ENCODE measurements around the gene ZC3H7A.
"Not testable (repeated sequence)": the region's sequence is repeated elsewhere in the genome, so short reads cannot be mapped to it uniquely, and the experiment has no call there.

The ZC3H7A gene

DNA sequence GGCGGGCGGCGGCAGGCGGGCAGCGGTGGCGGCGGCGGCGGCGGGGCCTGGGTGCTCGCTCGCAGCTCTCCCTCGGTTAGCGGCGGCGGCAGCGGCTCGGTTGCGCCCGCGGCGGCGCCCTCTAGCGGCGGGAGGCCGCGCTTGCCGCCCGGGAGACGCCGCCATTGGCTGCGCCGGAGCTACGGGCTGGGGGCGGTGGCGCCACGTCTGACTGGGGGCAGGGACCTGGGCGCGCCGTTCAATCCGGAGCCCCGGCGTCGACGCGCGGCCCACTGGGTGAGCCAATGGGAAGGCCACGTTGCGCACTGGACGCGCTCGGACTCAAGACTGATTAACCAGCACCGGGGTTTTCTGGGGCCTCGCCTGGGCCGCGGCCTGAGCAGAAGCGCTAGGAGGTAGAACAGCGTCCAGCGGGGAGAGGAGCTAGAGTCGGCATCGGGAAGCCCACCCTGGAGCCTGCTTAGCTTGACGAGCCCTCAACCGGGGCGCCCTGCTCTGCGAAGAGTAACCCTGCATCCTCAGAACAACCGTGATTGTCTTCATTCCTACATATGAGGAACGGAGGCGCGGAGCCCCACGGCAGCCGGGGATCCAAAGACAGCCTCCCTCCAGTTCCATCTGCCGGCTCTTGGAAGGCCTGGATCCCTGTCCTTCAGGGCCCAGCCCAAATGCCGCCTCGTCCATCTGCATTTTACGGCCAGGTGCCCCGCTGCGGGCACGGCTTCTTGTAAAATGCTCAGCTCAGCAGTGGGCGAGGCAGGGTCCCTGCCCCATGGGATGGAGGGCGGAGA is at the start of gene ZC3H7A:
Gene ZC3H7A (minus strand): TSS at position 93 of the 791 bp plus-strand sequence. CDS start 14,904 bp downstream, outside the sequence.
- DNase-seq (ENCODE audit: low spot score) = peak; percentile 96

DNA sequence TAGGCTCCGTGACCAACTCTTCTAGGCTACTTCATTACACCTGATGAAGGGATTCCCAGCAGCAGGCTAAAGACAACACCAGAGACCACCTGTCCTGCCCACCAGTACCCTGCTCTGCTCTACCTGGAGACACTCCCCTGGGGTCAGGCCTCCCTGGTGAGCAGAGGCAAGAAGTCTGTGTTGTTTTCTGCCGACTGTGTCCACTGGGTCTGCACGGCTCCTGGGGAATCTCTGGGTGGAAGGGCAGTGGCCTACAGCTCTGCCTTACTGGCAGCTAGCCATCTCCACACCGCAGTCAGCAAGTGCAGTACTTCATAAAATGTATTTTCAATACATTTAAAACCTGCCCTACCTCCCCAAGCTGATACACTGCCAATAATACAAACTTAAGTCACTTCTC is 47.4 kb upstream of the ZC3H7A start:
- DNase-seq (ENCODE audit: low spot score) = no peak

- no peak for DNase-seq (ENCODE audit: low spot score)
These were observed 46.8 kb upstream of the ZC3H7A start for GRCh38 chr16:11843861-11844260.

DNA sequence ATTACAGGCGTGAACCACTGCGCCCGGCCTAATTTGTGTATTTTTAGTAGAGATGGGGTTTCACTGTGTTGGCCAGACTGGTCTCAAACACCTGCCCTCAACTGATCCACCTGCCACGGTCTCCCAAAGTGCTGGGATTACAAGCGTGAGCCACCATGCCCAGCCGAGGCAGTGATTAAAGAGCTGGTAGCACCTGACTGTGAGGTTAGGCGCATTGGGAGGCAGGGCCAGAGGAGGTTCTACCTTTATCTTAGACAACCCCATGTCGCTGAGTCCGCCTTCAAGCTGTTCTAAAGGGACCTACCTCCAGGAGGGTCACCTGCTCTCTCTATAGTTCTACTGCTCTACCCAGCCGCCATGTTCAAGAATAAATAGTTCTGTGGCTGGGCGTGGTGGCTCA is 46.1 kb upstream of the ZC3H7A start:
- no peak for DNase-seq (ENCODE audit: low spot score)

DNA sequence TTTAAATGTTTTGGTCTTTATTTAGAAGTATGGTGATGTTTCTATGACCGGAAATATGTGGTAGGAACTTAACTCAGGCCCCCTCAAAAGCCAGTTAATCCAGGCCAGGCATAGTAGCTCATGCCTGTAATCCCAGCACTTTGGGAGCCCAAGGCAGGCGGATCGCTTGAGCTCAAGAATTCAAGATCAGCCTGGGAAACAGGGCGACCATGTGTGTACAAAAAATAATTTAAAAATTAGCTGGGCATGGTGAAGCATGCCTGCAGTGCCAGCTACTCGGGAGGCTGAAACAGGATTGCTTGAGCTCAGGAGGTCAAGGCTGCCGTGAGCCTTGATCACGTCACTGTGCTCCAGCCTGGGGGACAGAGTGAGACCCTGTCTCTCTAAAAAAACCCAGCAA is 44.0 kb upstream of the ZC3H7A start:
- DNase-seq (ENCODE audit: low spot score) = no peak

GRCh38 chr16:11836650-11837244 is 39.7 kb upstream of the ZC3H7A start:
- DNase-seq (ENCODE audit: low spot score) = no peak

DNA sequence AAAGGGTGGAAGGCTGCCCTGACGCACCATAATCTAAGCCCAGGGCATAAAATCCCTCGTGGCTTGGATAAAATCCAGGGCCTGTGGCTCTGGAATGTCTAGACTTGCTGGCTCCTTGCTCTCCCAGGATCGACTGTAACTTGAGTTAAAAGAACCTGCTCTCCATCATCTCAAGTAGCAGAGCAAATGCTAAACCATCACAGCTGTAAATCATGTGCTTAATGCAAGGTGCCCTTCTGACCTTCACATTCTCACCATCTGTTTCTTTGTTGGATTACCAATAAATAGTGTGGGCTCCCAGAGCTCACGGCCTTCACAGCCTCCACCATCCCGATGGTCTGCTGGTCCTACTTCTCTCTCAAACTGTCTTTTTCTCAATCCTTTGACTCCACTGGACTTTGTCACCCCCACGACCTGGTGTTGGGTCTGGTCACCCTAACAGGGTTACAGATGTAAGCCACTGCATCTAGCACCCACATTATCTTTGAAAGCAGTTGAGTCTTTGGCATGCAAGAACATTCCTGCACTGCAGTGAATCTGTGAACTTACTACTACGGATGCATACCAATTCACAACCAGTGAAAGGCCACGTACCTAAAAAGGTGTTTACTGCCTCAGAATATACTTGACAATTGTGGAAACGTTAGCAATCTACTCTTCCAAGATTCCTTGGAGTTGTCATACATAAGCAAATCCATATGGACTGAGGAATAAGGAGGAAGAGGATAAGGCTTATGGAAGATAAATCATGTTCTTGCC is 39.0 kb upstream of the ZC3H7A start:
- DNase-seq (ENCODE audit: low spot score) = no peak

GRCh38 chr16:11835309-11835708 is 38.3 kb upstream of the ZC3H7A start:
- DNase-seq (ENCODE audit: low spot score) = no peak

DNA sequence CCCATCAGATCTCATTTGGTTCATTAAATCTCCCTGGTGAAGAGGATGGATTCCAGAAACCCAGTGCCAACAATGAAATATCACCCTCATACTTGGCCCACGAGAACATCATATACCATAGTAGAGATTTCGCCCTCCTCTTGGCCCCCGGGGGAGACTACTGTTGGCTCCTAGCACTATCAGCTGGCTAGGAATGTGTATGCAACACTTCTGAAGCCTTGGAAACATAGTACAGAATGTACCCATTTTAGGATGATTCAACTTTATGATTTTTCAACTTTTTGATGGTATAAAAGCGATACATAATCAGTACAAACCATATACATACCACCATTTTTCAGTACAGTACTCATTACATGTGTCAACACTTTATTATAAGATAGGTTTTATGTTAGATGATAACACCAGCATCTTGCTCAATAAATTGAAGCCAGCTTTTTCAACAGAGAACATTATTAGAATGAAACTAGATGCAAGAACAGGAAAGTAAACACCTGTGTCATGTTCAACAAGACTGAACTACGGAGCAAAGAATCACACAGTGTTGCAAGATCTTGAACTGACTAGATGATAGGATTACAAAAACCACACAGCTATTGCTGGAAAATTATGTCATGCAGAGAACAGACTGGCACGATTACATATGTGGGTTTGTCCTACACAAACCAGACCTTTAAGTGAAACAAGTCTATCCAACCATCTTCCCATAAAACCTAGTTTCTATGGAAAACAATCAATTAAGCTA is 37.1 kb upstream of the ZC3H7A start:
- DNase-seq (ENCODE audit: low spot score) = peak; percentile 31

DNA sequence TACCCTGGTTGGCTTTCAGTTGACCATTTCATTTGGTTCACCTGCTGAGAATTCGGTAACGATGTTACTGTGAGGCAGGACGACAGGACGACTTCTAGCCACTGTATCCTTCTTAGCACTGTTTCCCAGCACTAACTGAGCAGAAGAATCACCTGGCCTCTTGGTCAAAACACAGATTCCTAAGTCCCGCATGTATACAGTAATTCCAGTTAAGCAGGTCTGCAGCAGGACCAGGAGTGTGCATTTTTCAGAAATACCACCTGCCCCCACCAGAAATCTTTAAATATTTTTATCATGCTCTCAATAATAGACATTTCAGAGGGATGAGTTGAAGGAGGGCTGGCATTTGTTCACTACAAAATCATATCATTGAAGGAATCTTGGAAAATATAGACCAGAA is 31.6 kb upstream of the ZC3H7A start:
- DNase-seq (ENCODE audit: low spot score) = no peak

- DNase-seq (ENCODE audit: low spot score) = not testable (repeated sequence)
These were observed 28.6 kb upstream of the ZC3H7A start for GRCh38 chr16:11825520-11826165.

DNA sequence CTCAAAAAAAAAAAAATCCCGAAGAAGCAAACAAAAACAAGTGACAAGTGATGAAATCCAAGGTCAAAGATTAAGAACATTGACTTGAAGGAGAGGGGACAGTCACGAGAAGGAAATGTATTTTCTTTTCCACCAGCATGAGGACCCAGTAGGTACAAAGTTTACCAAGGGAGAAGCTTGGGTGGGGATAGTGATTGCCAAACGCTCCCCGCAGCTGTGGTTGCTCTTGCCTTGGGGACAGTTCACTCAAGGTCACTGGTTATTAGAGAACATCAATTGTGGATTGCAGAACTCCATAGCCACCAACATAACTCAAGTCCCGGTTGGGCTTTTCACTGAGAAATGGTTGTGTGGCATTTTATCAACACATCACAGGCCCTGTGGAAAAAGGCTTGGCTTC is 27.3 kb upstream of the ZC3H7A start:
- no peak for DNase-seq (ENCODE audit: low spot score)

- DNase-seq (ENCODE audit: low spot score) = not testable (repeated sequence)
These were observed 26.6 kb upstream of the ZC3H7A start for GRCh38 chr16:11823645-11824044.

GRCh38 chr16:11819798-11820197 is 22.7 kb upstream of the ZC3H7A start:
- DNase-seq (ENCODE audit: low spot score) = no peak

DNA sequence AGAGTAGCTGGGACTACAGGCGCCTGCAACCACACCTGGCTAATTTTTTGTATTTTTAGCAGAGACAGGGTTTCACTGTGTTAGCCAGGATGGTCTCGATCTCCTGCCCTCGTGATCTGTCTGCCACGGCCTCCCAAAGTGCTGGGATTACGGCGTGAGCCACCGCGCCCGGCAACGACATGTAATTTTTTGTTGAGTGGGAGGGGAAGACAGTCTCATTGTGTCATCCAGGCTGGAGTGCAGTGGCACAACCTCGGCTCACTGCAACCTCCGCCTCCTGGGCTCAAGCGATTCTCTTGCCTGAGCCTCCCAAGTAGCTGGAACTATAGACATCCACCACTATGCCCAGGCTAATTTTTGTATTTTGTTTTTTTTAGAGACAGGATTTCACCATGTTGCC is 21.9 kb upstream of the ZC3H7A start:
- not testable (repeated sequence) for DNase-seq (ENCODE audit: low spot score)

DNA sequence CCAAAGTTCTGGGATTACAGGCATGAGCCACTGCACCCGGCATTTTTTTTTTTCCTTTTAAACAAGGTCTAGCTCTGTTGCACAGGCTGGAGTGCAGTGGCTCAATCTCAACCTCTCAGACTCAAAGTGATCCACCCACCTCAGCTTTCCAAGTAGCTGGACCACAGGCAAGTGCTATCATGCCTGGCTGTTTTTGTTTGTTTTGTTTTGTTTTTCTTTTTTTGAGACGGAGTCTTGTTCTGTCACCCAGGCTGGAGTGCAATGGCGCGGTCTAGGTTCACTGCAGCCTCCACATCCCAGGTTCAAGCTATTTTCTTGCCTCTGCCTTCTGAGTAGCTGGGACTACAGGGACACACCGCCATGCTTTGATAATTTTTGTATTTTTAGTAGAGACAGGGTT is 19.1 kb upstream of the ZC3H7A start:
- DNase-seq (ENCODE audit: low spot score) = no peak

- not testable (repeated sequence) for DNase-seq (ENCODE audit: low spot score)
These were observed 17.7 kb upstream of the ZC3H7A start for GRCh38 chr16:11814800-11815199.

DNA sequence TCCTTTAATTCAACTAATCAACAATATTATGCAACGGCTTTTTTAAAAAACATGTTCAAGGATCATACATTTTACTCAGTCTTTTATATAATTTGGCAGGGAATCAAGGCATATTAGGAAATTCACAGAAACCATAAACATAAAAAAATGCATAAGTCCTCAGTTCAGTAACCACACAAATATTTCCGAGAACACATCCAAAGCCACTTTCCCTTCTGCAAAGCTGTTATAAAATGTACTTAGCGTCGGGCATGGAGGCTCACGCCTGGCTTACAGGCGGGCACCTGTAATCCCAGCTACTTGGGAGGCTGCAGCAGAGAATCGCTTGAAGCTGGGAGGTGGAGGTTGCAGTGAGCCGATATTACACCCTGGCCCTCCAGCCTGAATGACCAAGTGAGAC is 9.7 kb upstream of the ZC3H7A start:
- DNase-seq (ENCODE audit: low spot score) = no peak

- DNase-seq (ENCODE audit: low spot score) = no peak
These were observed 8.5 kb upstream of the ZC3H7A start for GRCh38 chr16:11805556-11805955.

DNA sequence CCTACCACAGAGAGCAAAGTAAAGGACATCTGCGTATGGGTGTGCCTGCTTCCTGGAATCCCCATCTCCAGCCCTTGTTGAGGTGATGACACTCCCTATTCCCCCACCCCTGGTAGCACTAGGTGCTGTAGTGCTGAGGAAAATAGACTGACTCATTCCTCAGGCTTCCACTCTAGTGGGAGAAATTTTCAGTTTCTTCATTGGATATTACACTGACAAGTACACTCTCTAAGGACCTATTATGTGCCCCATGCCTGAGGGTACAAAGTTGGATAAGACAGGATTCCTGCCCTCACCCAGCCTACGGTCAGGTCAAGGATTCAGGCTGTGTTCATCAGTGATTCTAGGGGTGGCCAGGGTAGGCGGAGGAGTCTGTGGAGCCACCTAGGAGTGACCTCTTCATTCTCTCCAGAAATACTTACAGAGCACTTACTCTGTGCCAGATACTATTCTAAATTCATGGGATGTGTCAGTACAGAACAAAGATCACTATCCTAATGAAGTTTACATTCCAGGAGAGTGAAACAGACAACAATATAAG is 4.5 kb upstream of the ZC3H7A start:
- no peak for DNase-seq (ENCODE audit: low spot score)

DNA sequence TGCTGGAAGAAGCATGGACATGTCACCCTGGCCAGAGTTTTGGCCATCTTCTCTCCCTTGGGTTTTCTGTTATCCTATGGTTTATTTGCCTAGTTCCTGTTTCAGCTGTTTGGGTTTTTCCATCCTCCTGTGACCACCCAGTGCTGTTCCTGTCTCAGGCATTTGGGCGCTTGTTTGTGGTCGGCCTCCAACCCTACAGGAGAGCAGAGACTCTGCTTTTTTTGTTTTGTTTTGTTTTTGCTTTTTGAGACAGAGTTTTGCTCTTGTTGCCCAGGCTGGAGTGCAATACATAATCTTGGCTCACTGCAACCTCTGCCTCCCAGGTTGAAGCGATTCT is 3.3 kb upstream of the ZC3H7A start:
- no peak for DNase-seq (ENCODE audit: low spot score)

All from NAMALWA (cell line).